A549 (cell line): ENCODE measurements around the gene TPGS1.

Experiments used
- CEBPB ChIP-seq, 2 experiments: fragments of >200 bp in 1 of 2; sonication (Bioruptor Twin) in 1 of 2; formaldehyde crosslinking in 1 of 2; IDR thresholded peaks; 2 replicates each; pipeline ENCODE4 v1.6.1; 2012 to 2016
- CTCF ChIP-seq: fragments of >200 bp; sonication (Bioruptor Twin); formaldehyde crosslinking; IDR thresholded peaks from 3 replicates; pipeline ENCODE4 v1.5.1; 2016
- EP300 ChIP-seq, 2 experiments: fragments of >200 bp; sonication (Bioruptor Twin); formaldehyde crosslinking; IDR thresholded peaks; 2 replicates in 1 of 2; 3 replicates in 1 of 2; pipeline ENCODE4 v1.6.1; 2016 to 2017
- FOSB ChIP-seq: fragments of 250-450 bp; sonication (Bioruptor Pico); IDR thresholded peaks from 2 replicates; pipeline ENCODE4 v1.5.0; 2020; ENCODE audit warnings: mild to moderate bottlenecking, moderate library complexity
- FOSL2 ChIP-seq, 2 experiments: fragments of 450-650 bp in 1 of 2; fragments of >200 bp in 1 of 2; sonication (Bioruptor Twin) in 1 of 2; formaldehyde crosslinking; IDR thresholded peaks; 2 replicates each; pipeline versions ENCODE4 v1.5.0 to v1.6.1; 2016 to 2020; ENCODE audit warnings: mild to moderate bottlenecking in 1 of 2, moderate library complexity in 1 of 2
- JUNB ChIP-seq: fragments of >200 bp; sonication (Bioruptor Twin); formaldehyde crosslinking; IDR thresholded peaks from 2 replicates; pipeline ENCODE4 v1.6.1; 2016
- MAX ChIP-seq: IDR thresholded peaks from 2 replicates; pipeline ENCODE4 v1.6.1; 2012
- POLR2A ChIP-seq: IDR thresholded peaks from 2 replicates; pipeline ENCODE4 v1.6.1; 2012; ENCODE audit warnings: mild to moderate bottlenecking, low read length
- RAD21 ChIP-seq, 2 experiments: fragments of >200 bp in 1 of 2; sonication (Bioruptor Twin) in 1 of 2; formaldehyde crosslinking in 1 of 2; IDR thresholded peaks in 1 of 2; conservative IDR thresholded peaks in 1 of 2; 2 replicates in 1 of 2; 3 replicates in 1 of 2; pipeline ENCODE4 v1.6.1; 2012 to 2018; ENCODE audit warnings: inconsistent platforms in 1 of 2
- REST ChIP-seq: fragments of 200-600 bp; sonication (generic); IDR thresholded peaks from 2 replicates; pipeline ENCODE4 v1.6.1; 2016; ENCODE audit warnings: antibody characterized with exemption, mild to moderate bottlenecking, moderate library complexity
- RFX5 ChIP-seq: fragments of 450-650 bp; IDR thresholded peaks from 2 replicates; pipeline ENCODE4 v1.7.1; 2014; ENCODE audit warnings: antibody characterized with exemption, mild to moderate bottlenecking, moderate library complexity
- TP53 ChIP-seq: fragments of 250-450 bp; sonication (Bioruptor Pico); IDR thresholded peaks from 2 replicates; pipeline ENCODE4 v1.5.0; 2021; ENCODE audit warnings: mild to moderate bottlenecking, moderate library complexity
- USF2 ChIP-seq: fragments of 450-650 bp; IDR thresholded peaks from 2 replicates; pipeline ENCODE4 v1.6.1; 2014; ENCODE audit warnings: antibody characterized with exemption

GRCh38 chr19:531009-531752, 23.9 kb downstream of the TPGS1 start:
- TF ChIP-seq EP300 (IDR thresholded peaks at IDR 0.05) (no peak), REST (no peak), POLR2A (peak; percentile 32), CTCF (no peak), TP53 (CRISPR knock-in tag) (no peak), USF2 (no peak), FOSL2 (IDR thresholded peaks at IDR 0.05) (no peak), FOSL2 (CRISPR knock-in tag; IDR thresholded peaks at IDR 0.05) (no peak), RAD21 (conservative IDR thresholded peaks at IDR 0.05 in 1 of 2, IDR thresholded peaks at IDR 0.05 in 1 of 2) (no peak), CEBPB (IDR thresholded peaks at IDR 0.05) (no peak), RFX5 (no peak), MAX (peak; percentile 26; the same call in 1 of the 2 replicates), FOSB (CRISPR knock-in tag) (no peak), JUNB (no peak)
